ENCODE results near the gene RAI1.

The RAI1 gene

GRCh38 chr17:17786998-17787397 lies 105.7 kb downstream of the RAI1 start:
- TF ChIP-seq POLR2AphosphoS5 (IDR thresholded peaks at IDR 0.05; ENCODE audit: low read depth, low read length) (no peak), FOXP2 (optimal IDR thresholded peaks at IDR 0.05; ENCODE audit: borderline replicate concordance, extremely low read depth, extremely low read length, insufficient read depth) (no peak), TAF1 (IDR thresholded peaks at IDR 0.05; ENCODE audit: borderline replicate concordance, insufficient read depth, low read length) (no peak), SIN3A (IDR thresholded peaks at IDR 0.05; ENCODE audit: borderline replicate concordance, insufficient read depth, low read length) (no peak), REST (IDR thresholded peaks at IDR 0.05; ENCODE audit: insufficient read depth in 1 of 2, low read depth in 2 of 2, low read length in 2 of 2) (no peak)

- no peak for TF ChIP-seq REST (IDR thresholded peaks at IDR 0.05; ENCODE audit: insufficient read depth in 1 of 2, low read depth in 2 of 2, low read length in 2 of 2)
Observed at GRCh38 chr17:17787568-17787967, 106.3 kb downstream of the RAI1 start.

GRCh38 chr17:17788967-17789366 lies 107.7 kb downstream of the RAI1 start:
- TF ChIP-seq SIN3A (IDR thresholded peaks at IDR 0.05; ENCODE audit: borderline replicate concordance, insufficient read depth, low read length), result no peak
- no peak for TF ChIP-seq REST (IDR thresholded peaks at IDR 0.05; ENCODE audit: insufficient read depth in 1 of 2, low read depth in 2 of 2, low read length in 2 of 2)
- no peak for TF ChIP-seq TAF1 (IDR thresholded peaks at IDR 0.05; ENCODE audit: borderline replicate concordance, insufficient read depth, low read length)
- no peak for TF ChIP-seq POLR2AphosphoS5 (IDR thresholded peaks at IDR 0.05; ENCODE audit: low read depth, low read length)
- no peak for TF ChIP-seq FOXP2 (optimal IDR thresholded peaks at IDR 0.05; ENCODE audit: borderline replicate concordance, extremely low read depth, extremely low read length, insufficient read depth)

GRCh38 chr17:17789410-17789809 lies 108.2 kb downstream of the RAI1 start:
- TF ChIP-seq TAF1 (IDR thresholded peaks at IDR 0.05; ENCODE audit: borderline replicate concordance, insufficient read depth, low read length) (no peak), FOXP2 (optimal IDR thresholded peaks at IDR 0.05; ENCODE audit: borderline replicate concordance, extremely low read depth, extremely low read length, insufficient read depth) (no peak), SIN3A (IDR thresholded peaks at IDR 0.05; ENCODE audit: borderline replicate concordance, insufficient read depth, low read length) (no peak), POLR2AphosphoS5 (IDR thresholded peaks at IDR 0.05; ENCODE audit: low read depth, low read length) (no peak), REST (IDR thresholded peaks at IDR 0.05; ENCODE audit: insufficient read depth in 1 of 2, low read depth in 2 of 2, low read length in 2 of 2) (no peak)

GRCh38 chr17:17789828-17790636 lies 108.8 kb downstream of the RAI1 start:
- TF ChIP-seq TAF1 (IDR thresholded peaks at IDR 0.05; ENCODE audit: borderline replicate concordance, insufficient read depth, low read length) (no peak), POLR2AphosphoS5 (IDR thresholded peaks at IDR 0.05; ENCODE audit: low read depth, low read length) (no peak), SIN3A (IDR thresholded peaks at IDR 0.05; ENCODE audit: borderline replicate concordance, insufficient read depth, low read length) (no peak), REST (IDR thresholded peaks at IDR 0.05; ENCODE audit: insufficient read depth in 1 of 2, low read depth in 2 of 2, low read length in 2 of 2) (no peak), FOXP2 (optimal IDR thresholded peaks at IDR 0.05; ENCODE audit: borderline replicate concordance, extremely low read depth, extremely low read length, insufficient read depth) (no peak)

Measured in PFSK-1 (cell line).